Measurements from ENCODE around the gene MPHOSPH6. TPM values are rescaled to one million over a fixed set of nuclear protein-coding genes. Genes with fewer than 3 reads are reported as not detected.

The MPHOSPH6 gene
- total and polyA plus RNA-seq, 12 donors: 12.7 to 85.3 (median 23.8) TPM

- intact Hi-C loops (cut with DNase I): no loop called here
- peaks cover 5% of the 10 kb centered on the region for H3K27me3 ChIP-seq
- no peaks in the 10 kb centered on the region for H3K36me3 ChIP-seq (replicated peaks in 1 of 2)
- no peaks in the 10 kb centered on the region for H3K4me1 ChIP-seq (replicated peaks in 1 of 2)
- no peak for DNase-seq
- no peak overlapping the region for H3K27ac ChIP-seq
- 82 to 89% (median 88%) methylated on average over 4 of the region's 4 CpGs for WGBS, 4 donors
- TF ChIP-seq POLR2A (IDR thresholded peaks at IDR 0.05): no peak
- TF ChIP-seq, protein P1, sequence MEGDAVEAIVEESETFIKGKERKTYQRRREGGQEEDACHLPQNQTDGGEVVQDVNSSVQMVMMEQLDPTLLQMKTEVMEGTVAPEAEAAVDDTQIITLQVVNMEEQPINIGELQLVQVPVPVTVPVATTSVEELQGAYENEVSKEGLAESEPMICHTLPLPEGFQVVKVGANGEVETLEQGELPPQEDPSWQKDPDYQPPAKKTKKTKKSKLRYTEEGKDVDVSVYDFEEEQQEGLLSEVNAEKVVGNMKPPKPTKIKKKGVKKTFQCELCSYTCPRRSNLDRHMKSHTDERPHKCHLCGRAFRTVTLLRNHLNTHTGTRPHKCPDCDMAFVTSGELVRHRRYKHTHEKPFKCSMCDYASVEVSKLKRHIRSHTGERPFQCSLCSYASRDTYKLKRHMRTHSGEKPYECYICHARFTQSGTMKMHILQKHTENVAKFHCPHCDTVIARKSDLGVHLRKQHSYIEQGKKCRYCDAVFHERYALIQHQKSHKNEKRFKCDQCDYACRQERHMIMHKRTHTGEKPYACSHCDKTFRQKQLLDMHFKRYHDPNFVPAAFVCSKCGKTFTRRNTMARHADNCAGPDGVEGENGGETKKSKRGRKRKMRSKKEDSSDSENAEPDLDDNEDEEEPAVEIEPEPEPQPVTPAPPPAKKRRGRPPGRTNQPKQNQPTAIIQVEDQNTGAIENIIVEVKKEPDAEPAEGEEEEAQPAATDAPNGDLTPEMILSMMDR (IDR thresholded peaks at IDR 0.05): no peak
- no peaks in the 10 kb centered on the region for H3K9me3 ChIP-seq (replicated peaks in 1 of 3)
- no peak overlapping the region for H3K4me3 ChIP-seq
These were observed 7.5 kb upstream of the MPHOSPH6 start for GRCh38 chr16:82177555-82177954.

DNA sequence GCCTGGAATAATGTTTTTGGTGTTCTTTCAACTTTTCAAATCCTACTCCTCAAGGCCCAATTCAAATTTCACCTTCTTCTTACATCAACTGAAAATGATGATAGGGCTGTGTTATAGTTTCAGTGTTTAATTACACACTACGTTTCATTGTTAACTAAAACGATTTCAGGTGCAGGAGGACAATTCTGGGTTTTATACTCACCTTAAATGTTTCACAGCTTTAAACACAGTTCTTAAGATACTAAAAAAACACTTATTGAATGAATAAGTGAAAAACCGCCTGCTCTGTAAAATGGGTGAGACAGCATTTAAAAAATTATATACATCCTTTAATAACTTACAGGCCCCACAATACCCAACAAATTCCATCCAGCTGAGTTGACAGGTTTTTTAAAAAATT lies 6.2 kb upstream of the MPHOSPH6 start:
- Histone ChIP-seq H3K4me1 (replicated peaks in 1 of 2) (no peaks in the 10 kb centered on the region), H3K27me3 (peaks cover 16% of the 10 kb centered on the region), H3K9me3 (replicated peaks in 1 of 3) (no peaks in the 10 kb centered on the region), H3K4me3 (no peak overlapping the region), H3K36me3 (replicated peaks in 1 of 2) (no peaks in the 10 kb centered on the region), H3K27ac (no peak overlapping the region)
- intact Hi-C loops (cut with DNase I): no loop called here
- 87 to 92% (median 89%) methylated on average over 3 of the region's 3 CpGs for WGBS, 4 donors
- DNase-seq: no peak
- TF ChIP-seq, protein P1 (IDR thresholded peaks at IDR 0.05): no peak
- no peak for TF ChIP-seq POLR2A (IDR thresholded peaks at IDR 0.05)

DNA sequence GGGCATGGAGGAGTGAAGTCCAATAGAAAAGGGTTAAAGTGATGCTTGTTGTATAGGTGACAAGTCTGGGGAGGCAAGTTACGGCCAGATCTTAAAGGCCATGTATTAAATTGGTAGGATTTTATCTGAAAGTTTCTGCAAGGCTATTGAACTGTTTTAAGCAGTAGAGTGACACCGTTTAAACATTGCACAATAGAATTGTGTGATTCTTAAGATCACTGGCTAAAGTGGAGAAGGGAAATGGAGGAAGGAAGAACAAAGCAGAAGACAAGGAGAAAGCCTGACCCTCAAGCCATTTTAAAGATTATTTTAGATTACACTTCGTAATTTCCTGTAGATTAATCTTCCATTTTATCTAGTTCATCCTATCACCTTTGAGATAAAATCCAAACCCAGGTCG lies 5.6 kb upstream of the MPHOSPH6 start:
- intact Hi-C loops (cut with DNase I): no loop called here
- peaks cover 17% of the 10 kb centered on the region for H3K27me3 ChIP-seq
- 70 to 79% (median 78%) methylated on average over 4 of the region's 4 CpGs for WGBS, 4 donors

GRCh38 chr16:82167670-82168069 lies 2.4 kb downstream of the MPHOSPH6 start:
- WGBS, 4 donors: 94 to 100% (median 99%) methylated on average over 4 to 5 of the region's 5 CpGs
- TF ChIP-seq POLR2A (IDR thresholded peaks at IDR 0.05): no peak
- TF ChIP-seq, protein P1 (IDR thresholded peaks at IDR 0.05): no peak
- peaks cover 0 to 16% of the 10 kb centered on the region in 2 donors for H3K36me3 ChIP-seq (replicated peaks in 1 of 2)
- intact Hi-C loops (cut with DNase I): no loop called here
- no peak for DNase-seq
- peaks cover 11% of the 10 kb centered on the region in 2 donors for H3K4me1 ChIP-seq (replicated peaks in 1 of 2)
- no peaks in the 10 kb centered on the region for H3K9me3 ChIP-seq (replicated peaks in 1 of 3)
- peaks cover 12% of the 10 kb centered on the region for H3K27me3 ChIP-seq
- H3K27ac ChIP-seq: no peak overlapping the region
- no peak overlapping the region for H3K4me3 ChIP-seq

More for the DNA sequence above, 5.6 kb upstream of the MPHOSPH6 start:
- Histone ChIP-seq H3K9me3 (replicated peaks in 1 of 3) (no peaks in the 10 kb centered on the region), H3K36me3 (replicated peaks in 1 of 2) (no peaks in the 10 kb centered on the region), H3K4me1 (replicated peaks in 1 of 2) (peaks cover 0 to under 1% of the 10 kb centered on the region in 2 donors), H3K4me3 (no peak overlapping the region), H3K27ac (no peak overlapping the region)
- no peak for DNase-seq
- TF ChIP-seq, protein P1 (IDR thresholded peaks at IDR 0.05): no peak
- no peak for TF ChIP-seq POLR2A (IDR thresholded peaks at IDR 0.05)
